Retinal pigment epithelial cell (primary cell): ENCODE results near the gene SIPA1L3.

Experiments used
- DNase-seq: peaks from one replicate; pipeline ENCODE4 v3.0.0-alpha.2; 2010; ENCODE audit warnings: low read depth
- H3K4me3 ChIP-seq: 2 replicates; pipeline ENCODE4 v1.5.1; 2011; ENCODE audit warnings: mild to moderate bottlenecking, low read length, control low read depth, moderate library complexity
- TF ChIP-seq, protein P1 (sequence below): conservative IDR thresholded peaks from 2 replicates; pipeline ENCODE4 v1.5.1; 2011; ENCODE audit warnings: low read depth, low read length, control low read depth, inconsistent platforms

The SIPA1L3 gene

DNA sequence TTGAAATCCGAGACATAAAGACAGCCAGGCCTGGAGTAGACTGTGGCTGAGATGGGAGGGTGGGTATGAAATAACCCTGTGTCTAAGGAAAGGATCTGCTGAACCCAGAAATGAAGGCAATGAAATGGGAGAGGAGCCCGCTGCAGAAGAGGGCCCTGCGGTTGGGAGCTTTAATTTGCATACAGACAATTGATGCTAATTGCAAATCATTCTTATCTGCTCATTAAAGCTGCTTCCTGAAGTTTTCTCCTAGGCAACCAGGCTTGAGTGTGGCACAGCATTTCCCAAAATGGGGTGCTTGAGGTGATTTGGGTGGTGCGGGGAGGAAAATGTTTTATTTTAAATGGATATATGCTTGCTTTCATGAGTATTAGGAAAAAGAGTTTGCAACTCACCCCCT lies 261.6 kb downstream of the SIPA1L3 start:
- DNase-seq: no peak
- TF ChIP-seq, protein P1, sequence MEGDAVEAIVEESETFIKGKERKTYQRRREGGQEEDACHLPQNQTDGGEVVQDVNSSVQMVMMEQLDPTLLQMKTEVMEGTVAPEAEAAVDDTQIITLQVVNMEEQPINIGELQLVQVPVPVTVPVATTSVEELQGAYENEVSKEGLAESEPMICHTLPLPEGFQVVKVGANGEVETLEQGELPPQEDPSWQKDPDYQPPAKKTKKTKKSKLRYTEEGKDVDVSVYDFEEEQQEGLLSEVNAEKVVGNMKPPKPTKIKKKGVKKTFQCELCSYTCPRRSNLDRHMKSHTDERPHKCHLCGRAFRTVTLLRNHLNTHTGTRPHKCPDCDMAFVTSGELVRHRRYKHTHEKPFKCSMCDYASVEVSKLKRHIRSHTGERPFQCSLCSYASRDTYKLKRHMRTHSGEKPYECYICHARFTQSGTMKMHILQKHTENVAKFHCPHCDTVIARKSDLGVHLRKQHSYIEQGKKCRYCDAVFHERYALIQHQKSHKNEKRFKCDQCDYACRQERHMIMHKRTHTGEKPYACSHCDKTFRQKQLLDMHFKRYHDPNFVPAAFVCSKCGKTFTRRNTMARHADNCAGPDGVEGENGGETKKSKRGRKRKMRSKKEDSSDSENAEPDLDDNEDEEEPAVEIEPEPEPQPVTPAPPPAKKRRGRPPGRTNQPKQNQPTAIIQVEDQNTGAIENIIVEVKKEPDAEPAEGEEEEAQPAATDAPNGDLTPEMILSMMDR: no peak
- no peak overlapping the region for H3K4me3 ChIP-seq

DNA sequence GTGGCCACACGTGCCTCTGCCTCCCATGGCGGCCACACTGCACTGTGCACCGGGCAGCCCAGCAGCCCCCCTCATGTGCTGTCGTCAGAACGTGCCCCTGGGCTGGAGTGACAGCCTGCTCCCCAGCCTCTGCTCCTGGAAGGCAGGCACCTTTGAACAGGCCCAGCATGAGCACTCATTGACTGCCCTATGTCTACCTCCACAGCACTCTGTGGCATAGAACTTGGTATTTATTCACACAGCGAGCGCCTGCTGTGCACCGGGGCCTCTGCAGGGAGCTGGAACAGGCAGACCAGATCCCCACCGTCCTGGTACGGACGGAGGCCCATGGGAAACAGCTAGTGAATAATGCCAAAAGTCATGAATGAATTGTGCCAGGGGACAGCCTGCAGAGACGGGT lies 263.3 kb downstream of the SIPA1L3 start:
- TF ChIP-seq, protein P1: no peak
- no peak for DNase-seq
- no peak overlapping the region for H3K4me3 ChIP-seq

DNA sequence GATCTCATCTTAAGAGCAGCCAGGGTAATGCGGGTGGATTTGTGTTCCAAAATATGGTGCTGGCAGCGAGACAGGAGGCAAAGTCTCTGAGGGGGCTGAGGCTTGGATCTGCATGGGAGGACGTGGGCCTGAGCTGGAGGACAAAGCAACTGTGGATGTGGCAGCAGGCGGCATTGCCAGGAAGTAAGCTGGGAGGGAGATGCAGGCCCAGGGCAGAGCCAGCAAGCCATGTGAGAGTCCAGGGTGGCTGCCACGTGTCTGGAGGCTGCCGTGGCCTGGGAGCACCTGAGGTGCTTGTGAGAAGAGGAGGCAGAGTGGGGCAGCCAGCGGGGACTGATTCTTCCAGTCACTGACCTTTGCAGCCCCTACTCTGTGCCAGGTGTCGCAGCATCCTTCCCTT lies 265.0 kb downstream of the SIPA1L3 start:
- DNase-seq: no peak
- no peak overlapping the region for H3K4me3 ChIP-seq
- TF ChIP-seq, protein P1: no peak

DNA sequence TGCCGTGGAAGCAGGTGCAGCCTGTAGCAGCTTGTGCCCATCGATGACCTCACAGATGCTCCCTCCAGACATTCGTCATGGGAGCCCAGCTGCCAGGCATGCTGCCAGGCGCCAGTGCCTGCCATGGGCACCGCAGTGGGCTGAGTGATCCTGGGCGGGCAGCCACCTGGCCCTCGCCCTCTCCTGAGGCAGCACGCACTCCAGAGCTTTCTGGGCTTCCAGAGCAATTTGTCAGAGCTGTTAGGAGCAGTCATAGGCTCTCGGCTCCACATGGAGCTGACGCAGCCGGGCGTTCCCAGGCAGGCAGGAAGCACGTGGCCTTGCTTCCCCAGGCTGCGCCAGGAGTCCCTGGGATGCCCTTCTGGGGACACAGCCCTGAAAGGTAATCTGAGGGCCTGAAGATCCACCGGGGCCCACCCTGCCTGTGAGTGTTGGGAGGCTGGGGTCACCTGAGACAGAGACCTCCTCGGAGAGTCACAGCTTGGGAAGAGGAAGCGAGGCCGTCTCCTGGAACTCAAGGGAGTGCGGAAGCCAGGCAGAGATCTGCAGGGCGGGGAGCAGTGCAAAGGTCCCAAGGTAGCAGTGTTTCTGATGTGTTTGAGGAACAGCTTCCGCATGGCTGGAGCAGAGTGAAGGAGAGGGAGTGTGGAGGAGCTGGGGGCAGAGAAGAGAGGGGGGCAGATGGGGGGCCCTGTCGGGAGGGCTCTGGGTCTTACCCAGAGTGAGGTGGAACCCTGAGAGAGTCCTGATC lies 266.5 kb downstream of the SIPA1L3 start:
- H3K4me3 ChIP-seq: no peak overlapping the region
- TF ChIP-seq, protein P1: no peak
- no peak for DNase-seq

DNA sequence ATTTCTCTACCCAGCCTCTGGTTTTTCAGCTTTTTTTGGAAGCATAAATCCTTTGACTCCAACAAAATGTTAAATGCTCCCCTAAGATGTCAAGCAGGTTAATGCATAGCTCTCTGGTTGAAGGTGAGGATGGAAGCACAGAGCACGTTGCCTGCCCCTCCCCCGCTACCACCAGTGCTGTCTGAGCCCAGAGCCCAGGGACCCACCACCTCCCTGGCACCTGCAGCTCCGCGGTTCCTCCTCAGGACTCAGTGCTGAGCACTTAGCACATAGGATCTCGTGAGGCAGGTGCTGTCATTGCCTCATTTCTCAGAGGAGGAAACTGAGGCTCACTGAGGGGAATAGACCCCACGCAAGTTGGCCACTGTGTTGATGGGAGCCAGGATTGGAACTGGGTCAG lies 268.4 kb downstream of the SIPA1L3 start:
- TF ChIP-seq, protein P1: no peak
- DNase-seq: no peak
- no peak overlapping the region for H3K4me3 ChIP-seq

DNA sequence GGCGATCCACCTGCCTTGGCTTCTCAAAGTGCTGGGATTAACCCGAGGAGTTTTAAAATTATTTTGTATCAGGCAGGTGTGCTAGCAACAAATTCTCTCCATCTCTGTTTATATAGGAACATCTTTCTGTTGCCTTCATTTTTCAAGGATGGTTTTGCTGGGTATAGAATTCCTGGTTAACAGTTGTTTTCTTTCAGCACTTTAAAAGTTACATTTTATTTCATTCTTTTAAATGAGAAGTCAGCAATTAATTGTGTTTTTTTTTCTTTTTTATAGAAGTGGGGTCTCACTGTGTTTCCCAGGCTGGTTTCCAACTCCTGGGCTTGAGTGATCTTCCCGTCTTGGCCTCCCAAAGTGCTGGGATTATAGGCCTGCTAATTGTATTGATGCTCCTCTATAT lies 273.1 kb downstream of the SIPA1L3 start:
- TF ChIP-seq, protein P1: no peak
- no peak overlapping the region for H3K4me3 ChIP-seq
- no peak for DNase-seq

DNA sequence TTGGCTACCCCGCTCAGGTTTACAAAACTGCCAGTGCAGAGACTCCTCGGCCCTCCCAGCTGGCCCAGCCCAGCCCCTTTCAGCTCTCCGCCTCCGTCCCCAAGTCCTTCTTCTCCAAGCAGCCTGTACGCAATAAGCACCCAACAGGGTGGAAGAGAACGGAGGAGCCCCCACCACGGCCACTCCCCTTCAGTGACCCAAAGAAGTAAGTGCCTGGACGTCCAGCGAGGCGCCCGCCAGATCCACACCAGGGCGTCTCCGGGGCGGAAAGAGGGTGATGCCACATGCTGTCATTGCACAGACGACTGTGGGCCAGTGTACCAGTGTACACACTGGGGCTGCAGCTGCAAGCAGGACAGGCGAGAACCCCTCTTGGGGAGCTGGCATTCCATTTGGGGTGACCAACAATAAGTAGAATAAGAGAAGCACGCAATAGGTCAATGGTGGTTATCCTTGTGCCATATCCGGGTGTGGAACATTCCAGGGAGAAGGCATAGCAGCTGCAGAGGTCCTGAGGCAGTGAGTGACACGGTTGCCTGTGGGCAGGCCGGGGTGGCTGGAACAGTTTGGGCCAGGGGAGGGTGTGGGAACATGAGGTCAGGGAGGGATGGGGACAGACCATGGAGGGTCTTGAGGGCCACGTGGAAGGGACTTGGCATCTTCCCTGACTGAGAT lies 275.7 kb downstream of the SIPA1L3 start:
- TF ChIP-seq, protein P1: no peak
- DNase-seq: no peak
- H3K4me3 ChIP-seq: no peak overlapping the region
